ENCODE measurements around the gene SCAMP5.

The SCAMP5 gene

GRCh38 chr15:74977599-74977998 lies 17.8 kb upstream of the SCAMP5 start:
- DNase-seq, result no peak

GRCh38 chr15:74978077-74978476 lies 17.3 kb upstream of the SCAMP5 start:
- no peak for DNase-seq

GRCh38 chr15:74978503-74978902 lies 16.9 kb upstream of the SCAMP5 start:
- no peak for DNase-seq

- no peak for DNase-seq
Observed at GRCh38 chr15:74982183-74982582, 13.2 kb upstream of the SCAMP5 start.

GRCh38 chr15:74983725-74984231 lies 11.6 kb upstream of the SCAMP5 start:
- no peak for DNase-seq

- peak; percentile 4 for DNase-seq
Observed at GRCh38 chr15:74988007-74988800, 7.2 kb upstream of the SCAMP5 start.

- DNase-seq, result no peak
Observed at GRCh38 chr15:74989527-74989926, 5.8 kb upstream of the SCAMP5 start.

- DNase-seq, result no peak
Observed at GRCh38 chr15:74992619-74993018, 2.7 kb upstream of the SCAMP5 start.

- no peak for DNase-seq
Observed at GRCh38 chr15:74994236-74994635, 1.1 kb upstream of the SCAMP5 start.

- DNase-seq, result no peak
Observed at GRCh38 chr15:74994685-74995084, 678 bp upstream of the SCAMP5 start.

GRCh38 chr15:74995779-74996765 lies 709 bp downstream of the SCAMP5 start:
- DNase-seq, result peak; percentile 6

- DNase-seq, result no peak
Observed at GRCh38 chr15:74997141-74997540, 1.8 kb downstream of the SCAMP5 start.

- no peak for DNase-seq
Observed at GRCh38 chr15:74997543-74997942, 2.2 kb downstream of the SCAMP5 start.

- DNase-seq, result no peak
Observed at GRCh38 chr15:75001310-75001709, 5.9 kb downstream of the SCAMP5 start.

GRCh38 chr15:75002398-75002797 lies 7.0 kb downstream of the SCAMP5 start:
- DNase-seq, result no peak

- DNase-seq, result no peak
Observed at GRCh38 chr15:75007216-75007615, 11.9 kb downstream of the SCAMP5 start.

- no peak for DNase-seq
Observed at GRCh38 chr15:75008221-75008625, 12.9 kb downstream of the SCAMP5 start.

GRCh38 chr15:75008629-75009326 lies 13.4 kb downstream of the SCAMP5 start:
- no peak for DNase-seq

GRCh38 chr15:75016431-75016830 lies 21.1 kb downstream of the SCAMP5 start:
- DNase-seq, result no peak

- DNase-seq, result no peak
Observed at GRCh38 chr15:75019916-75020315, 24.6 kb downstream of the SCAMP5 start.

GRCh38 chr15:75021341-75021740 lies 26.0 kb downstream of the SCAMP5 start:
- no peak for DNase-seq

GRCh38 chr15:75022783-75023180 lies 27.4 kb downstream of the SCAMP5 start:
- no peak for DNase-seq

Measured in NCI-H526 treated with DMSO at 0.1 percent for 48 hours (cell line).